Gastroesophageal sphincter (tissue), 4 donors: Measurements from ENCODE around the gene CYTH2. TPM values are rescaled to one million over a fixed set of nuclear protein-coding genes. Genes with fewer than 3 reads are reported as not detected.

Source experiments
- ATAC-seq: fragments of 150-250 bp; one replicate; pipeline ENCODE4 v1.9.1; 2016; ENCODE audit warnings: mild to moderate bottlenecking, moderate library complexity
- H3K27ac ChIP-seq, 4 donors: fragments of 200-600 bp; sonication (generic) in 3 of 4; 1 replicate in 3 of 4; 2 replicates in 1 of 4; pipeline ENCODE4 v1.5.1; 2016 to 2019
- H3K27me3 ChIP-seq: fragments of 200-600 bp; sonication (generic); one replicate; pipeline ENCODE4 v1.5.1; 2019
- H3K36me3 ChIP-seq, 2 donors: fragments of 200-600 bp; sonication (generic); one replicate each; pipeline ENCODE4 v1.5.1; 2019; ENCODE audit warnings: control low read depth in 1 of 2
- H3K4me1 ChIP-seq, 3 donors: fragments of 200-600 bp; sonication (generic); 1 replicate in 2 of 3; 2 replicates in 1 of 3; pipeline ENCODE4 v1.5.1; 2016 to 2019; ENCODE audit warnings: control low read depth in 2 of 3
- H3K4me3 ChIP-seq, 2 donors: fragments of 200-600 bp; sonication (generic); one replicate each; pipeline ENCODE4 v1.5.1; 2019; ENCODE audit warnings: mild to moderate bottlenecking in 1 of 2, moderate library complexity in 1 of 2
- H3K9me3 ChIP-seq, 3 donors: fragments of 200-600 bp; sonication (generic); one replicate each; pipeline ENCODE4 v1.5.1; 2017 to 2019; ENCODE audit warnings: control low read depth in 2 of 3
- CTCF ChIP-seq, 4 experiments: fragments of 200-600 bp in 2 of 4; fragments of 450-650 bp in 2 of 4; sonication (generic) in 1 of 4; IDR thresholded peaks; one replicate each; pipeline ENCODE4 v1.5.1; 2017 to 2019; ENCODE audit warnings: antibody characterized with exemption in 4 of 4, mild to moderate bottlenecking in 2 of 4, moderate library complexity in 2 of 4
- EP300 ChIP-seq: sonication (generic); formaldehyde crosslinking; IDR thresholded peaks from one replicate; pipeline ENCODE4 v1.6.1; 2017; ENCODE audit warnings: antibody characterized with exemption, mild to moderate bottlenecking
- POLR2A ChIP-seq, 2 donors: fragments of 450-650 bp; IDR thresholded peaks; one replicate each; pipeline ENCODE4 v1.6.1; 2017; ENCODE audit warnings: antibody characterized with exemption in 2 of 2, mild to moderate bottlenecking in 2 of 2, moderate library complexity in 1 of 2
- POLR2AphosphoS5 ChIP-seq: sonication (generic); formaldehyde crosslinking; IDR thresholded peaks from one replicate; pipeline ENCODE4 v1.6.1; 2017; ENCODE audit warnings: antibody characterized with exemption
- WGBS, 2 donors: methylation state at CpG; one replicate each; pipeline ENCODE4 v1.1.5; 2018; ENCODE audit warnings: low coverage in 1 of 2; 5-methylcytosine and 5-hydroxymethylcytosine counted together
- total RNA-seq, 4 donors: library from RNA; depleted of rRNA; stranded (reverse); fragments of >200 nt; gene quantifications; one replicate each; pipeline ENCODE4 v1.1.0, GENCODE V29; 2016

Gene CYTH2
- total RNA-seq, 4 donors from 2014 or later = 28.6 to 56.7 (median 47.0) TPM

GRCh38 chr19:48480558-48481500 is 11.7 kb downstream of the CYTH2 start:
- H3K4me1 ChIP-seq = peaks cover 0 to 29% (median 3%) of the 10 kb centered on the region in 3 donors
- no peak for TF ChIP-seq POLR2A (IDR thresholded peaks at IDR 0.05)
- TF ChIP-seq POLR2AphosphoS5 = peak; percentile 62
- no peak for TF ChIP-seq EP300
- peak in 1 of 4 experiments; percentile 28 for TF ChIP-seq CTCF (IDR thresholded peaks at IDR 0.05)
- ATAC-seq = peak; percentile 68
- no peaks in the 10 kb centered on the region for H3K9me3 ChIP-seq
- H3K36me3 ChIP-seq = peaks cover 0 to 37% of the 10 kb centered on the region in 2 donors
- peak overlapping the region; percentile 39 to 67 for H3K4me3 ChIP-seq
- 0 to 23% methylated on average over 8 to 15 of the region's 52 CpGs for WGBS, 2 donors
- peak overlapping the region; percentile 45 to 95 (median 90) for H3K27ac ChIP-seq
- H3K27me3 ChIP-seq = no peaks in the 10 kb centered on the region

GRCh38 chr19:48481846-48482639 is 12.9 kb downstream of the CYTH2 start:
- H3K4me3 ChIP-seq = no peak overlapping the region
- TF ChIP-seq POLR2AphosphoS5 (no peak), CTCF (IDR thresholded peaks at IDR 0.05) (no peak), POLR2A (IDR thresholded peaks at IDR 0.05) (no peak), EP300 (no peak)
- 33 to 49% methylated on average over 4 to 6 of the region's 7 CpGs for WGBS, 2 donors
- peaks cover 0 to 25% of the 10 kb centered on the region in 2 donors for H3K36me3 ChIP-seq
- H3K9me3 ChIP-seq = no peaks in the 10 kb centered on the region
- no peaks in the 10 kb centered on the region for H3K27me3 ChIP-seq
- H3K4me1 ChIP-seq = peaks cover 0 to 29% (median 3%) of the 10 kb centered on the region in 3 donors
- no peak for ATAC-seq
- peak overlapping the region in 3 of 4 donors; percentile 56 to 95 (median 92) for H3K27ac ChIP-seq

- no peak overlapping the region for H3K4me3 ChIP-seq
- H3K36me3 ChIP-seq = peaks cover 0 to 12% of the 10 kb centered on the region in 2 donors
- no peaks in the 10 kb centered on the region for H3K27me3 ChIP-seq
- no peak for ATAC-seq
- TF ChIP-seq CTCF (IDR thresholded peaks at IDR 0.05) (no peak), POLR2A (IDR thresholded peaks at IDR 0.05) (no peak), EP300 (no peak), POLR2AphosphoS5 (no peak)
- H3K27ac ChIP-seq = no peak overlapping the region
- H3K9me3 ChIP-seq = no peaks in the 10 kb centered on the region
- WGBS, 2 donors = 89 to 100% methylated on average over 1 of the region's 3 CpGs
- peaks cover 0 to 39% (median 6%) of the 10 kb centered on the region in 3 donors for H3K4me1 ChIP-seq
These were observed 14.1 kb downstream of the CYTH2 start for GRCh38 chr19:48483301-48483700.

GRCh38 chr19:48484247-48484893 is 15.2 kb downstream of the CYTH2 start:
- H3K9me3 ChIP-seq = no peaks in the 10 kb centered on the region
- no peak for TF ChIP-seq CTCF (IDR thresholded peaks at IDR 0.05)
- no peak overlapping the region for H3K27ac ChIP-seq
- no peak for ATAC-seq
- H3K4me3 ChIP-seq = no peak overlapping the region
- H3K36me3 ChIP-seq = peaks cover 0 to 1% of the 10 kb centered on the region in 2 donors
- 47 to 81% methylated on average over 3 to 16 of the region's 16 CpGs for WGBS, 2 donors
- no peaks in the 10 kb centered on the region for H3K27me3 ChIP-seq
- H3K4me1 ChIP-seq = peaks cover 0 to 43% (median 6%) of the 10 kb centered on the region in 3 donors
